Measurements from ENCODE around the gene CELF4.

The CELF4 gene

GRCh38 chr18:37398248-37398920 lies 167.2 kb downstream of the CELF4 start:
- H3K27me3 ChIP-seq (ENCODE audit: low read length): no peaks in the 10 kb centered on the region
- no peak overlapping the region for H3K27ac ChIP-seq (ENCODE audit: low read depth, low read length)
- TF ChIP-seq CTCF (IDR thresholded peaks at IDR 0.05; ENCODE audit: insufficient read depth, low read length, poor library complexity, severe bottlenecking): no peak
- TF ChIP-seq EZH2phosphoT487 (conservative IDR thresholded peaks at IDR 0.05; ENCODE audit: low read length): no peak
- H3K9ac ChIP-seq (ENCODE audit: low read length): no peak overlapping the region
- H4K20me1 ChIP-seq (ENCODE audit: low read depth, low read length): no peaks in the 10 kb centered on the region
- H3K79me2 ChIP-seq (ENCODE audit: insufficient read depth, low read length): no peaks in the 10 kb centered on the region
- no peaks in the 10 kb centered on the region for H3F3A ChIP-seq (ENCODE audit: insufficient read depth)
- H3K9me3 ChIP-seq (ENCODE audit: insufficient read depth, low read length): no peaks in the 10 kb centered on the region
- H2AFZ ChIP-seq (ENCODE audit: low read depth, low read length, severe bottlenecking): no peak overlapping the region
- H3K9me2 ChIP-seq (replicated peaks; ENCODE audit: insufficient read depth, low read length): no peaks in the 10 kb centered on the region
- no peaks in the 10 kb centered on the region for H3K36me3 ChIP-seq (ENCODE audit: low read length)
- no peak overlapping the region for H3K4me2 ChIP-seq (ENCODE audit: low read depth, low read length, poor library complexity, severe bottlenecking)
- H3K4me3 ChIP-seq (ENCODE audit: insufficient read depth, low read length, poor library complexity, severe bottlenecking): no peak overlapping the region

- no peak overlapping the region for H3K27ac ChIP-seq (ENCODE audit: low read depth, low read length)
- H3K79me2 ChIP-seq (ENCODE audit: insufficient read depth, low read length): no peaks in the 10 kb centered on the region
- H3K9me2 ChIP-seq (replicated peaks; ENCODE audit: insufficient read depth, low read length): no peaks in the 10 kb centered on the region
- H3F3A ChIP-seq (ENCODE audit: insufficient read depth): no peaks in the 10 kb centered on the region
- H3K27me3 ChIP-seq (ENCODE audit: low read length): no peaks in the 10 kb centered on the region
- H3K4me3 ChIP-seq (ENCODE audit: insufficient read depth, low read length, poor library complexity, severe bottlenecking): no peak overlapping the region
- no peaks in the 10 kb centered on the region for H3K36me3 ChIP-seq (ENCODE audit: low read length)
- no peak for TF ChIP-seq CTCF (IDR thresholded peaks at IDR 0.05; ENCODE audit: insufficient read depth, low read length, poor library complexity, severe bottlenecking)
- H2AFZ ChIP-seq (ENCODE audit: low read depth, low read length, severe bottlenecking): no peak overlapping the region
- no peak overlapping the region for H3K4me2 ChIP-seq (ENCODE audit: low read depth, low read length, poor library complexity, severe bottlenecking)
- H3K9me3 ChIP-seq (ENCODE audit: insufficient read depth, low read length): no peaks in the 10 kb centered on the region
- no peak overlapping the region for H3K9ac ChIP-seq (ENCODE audit: low read length)
- no peaks in the 10 kb centered on the region for H4K20me1 ChIP-seq (ENCODE audit: low read depth, low read length)
Observed at GRCh38 chr18:37397814-37398213, 167.8 kb downstream of the CELF4 start.

- no peaks in the 10 kb centered on the region for H3F3A ChIP-seq (ENCODE audit: insufficient read depth)
- H3K4me2 ChIP-seq (ENCODE audit: low read depth, low read length, poor library complexity, severe bottlenecking): no peak overlapping the region
- no peaks in the 10 kb centered on the region for H3K9me2 ChIP-seq (replicated peaks; ENCODE audit: insufficient read depth, low read length)
- TF ChIP-seq CTCF (IDR thresholded peaks at IDR 0.05; ENCODE audit: insufficient read depth, low read length, poor library complexity, severe bottlenecking) (no peak), EZH2phosphoT487 (conservative IDR thresholded peaks at IDR 0.05; ENCODE audit: low read length) (no peak)
- H2AFZ ChIP-seq (ENCODE audit: low read depth, low read length, severe bottlenecking): no peak overlapping the region
- H3K27me3 ChIP-seq (ENCODE audit: low read length): no peaks in the 10 kb centered on the region
- H3K9me3 ChIP-seq (ENCODE audit: insufficient read depth, low read length): no peaks in the 10 kb centered on the region
- H3K9ac ChIP-seq (ENCODE audit: low read length): no peak overlapping the region
- no peaks in the 10 kb centered on the region for H4K20me1 ChIP-seq (ENCODE audit: low read depth, low read length)
- no peaks in the 10 kb centered on the region for H3K79me2 ChIP-seq (ENCODE audit: insufficient read depth, low read length)
- no peaks in the 10 kb centered on the region for H3K36me3 ChIP-seq (ENCODE audit: low read length)
- H3K4me3 ChIP-seq (ENCODE audit: insufficient read depth, low read length, poor library complexity, severe bottlenecking): no peak overlapping the region
- no peak overlapping the region for H3K27ac ChIP-seq (ENCODE audit: low read depth, low read length)
Observed at GRCh38 chr18:37396971-37397720, 168.5 kb downstream of the CELF4 start.
